Activated T-cell treated with anti-CD3 and anti-CD28 coated beads for 4 hours (primary cell): Measurements from ENCODE around the gene RIPOR2.

Source experiments
- DNase-seq: peaks from one replicate; pipeline ENCODE4 v3.0.0-alpha.2; 2020

The RIPOR2 gene

GRCh38 chr6:24874776-24875533 is 60.8 kb downstream of the RIPOR2 start:
- no peak for DNase-seq

- no peak for DNase-seq
Measured at GRCh38 chr6:24874128-24874527, 61.6 kb downstream of the RIPOR2 start.

GRCh38 chr6:24872779-24873178 is 63.0 kb downstream of the RIPOR2 start:
- no peak for DNase-seq

DNA sequence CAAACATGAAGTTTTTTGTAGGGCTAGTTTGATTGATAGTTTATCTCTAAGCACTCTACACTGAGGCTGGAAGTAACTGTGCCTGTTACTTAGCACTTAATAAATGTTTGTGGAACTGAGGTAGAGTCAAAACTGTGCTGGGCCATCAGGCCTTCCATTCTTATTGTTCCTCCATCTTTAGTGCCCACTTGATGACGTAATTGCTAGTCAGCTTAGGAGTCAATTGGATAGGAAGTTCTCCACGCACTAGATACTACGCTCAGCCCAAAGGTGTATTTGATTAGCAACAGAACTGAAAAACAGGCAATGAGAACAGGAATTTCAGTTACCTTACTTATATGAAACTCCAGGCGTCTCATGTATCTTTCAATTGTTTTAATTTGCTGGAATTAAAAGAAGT is 67.0 kb downstream of the RIPOR2 start:
- no peak for DNase-seq

- DNase-seq: no peak
Measured at GRCh38 chr6:24867104-24867703, 68.6 kb downstream of the RIPOR2 start.

DNA sequence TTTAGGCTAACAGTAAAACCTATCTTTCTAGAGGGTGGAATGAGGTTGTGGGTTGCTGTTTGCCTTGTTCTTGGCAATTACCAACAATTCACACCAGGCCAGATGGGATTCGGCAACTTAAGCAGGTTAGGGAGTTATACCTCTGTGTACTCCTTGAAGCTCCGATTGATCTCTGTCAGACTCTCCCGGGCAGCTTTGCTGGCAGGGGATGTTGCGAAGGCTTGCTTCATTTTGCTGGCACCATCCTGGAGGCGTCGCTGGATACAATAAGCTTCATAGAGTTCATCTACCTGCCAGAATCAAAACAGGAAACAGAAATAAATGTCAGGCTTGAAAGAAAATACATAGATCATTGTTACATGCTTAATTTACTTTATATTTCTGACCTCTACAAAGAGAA is 70.6 kb downstream of the RIPOR2 start:
- no peak for DNase-seq

DNA sequence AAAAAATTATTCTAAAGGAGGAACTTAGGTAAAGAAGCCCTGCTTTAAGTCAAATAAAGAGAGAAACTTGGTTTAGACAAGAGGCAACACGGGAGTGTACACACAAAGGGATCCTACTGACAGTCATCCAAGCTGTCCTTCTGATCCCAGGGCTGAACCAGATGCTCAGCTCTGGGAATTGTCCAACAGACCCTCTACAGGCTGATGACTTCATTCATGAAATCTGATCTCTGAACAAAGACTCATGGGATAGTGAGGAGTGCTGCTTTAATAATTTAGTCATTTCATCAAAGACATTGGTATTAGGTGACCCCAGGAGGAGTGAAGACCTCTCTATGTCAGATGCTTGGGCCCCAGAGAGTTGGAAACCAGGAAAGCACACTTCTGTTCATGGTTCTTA is 71.4 kb downstream of the RIPOR2 start:
- DNase-seq: no peak

DNA sequence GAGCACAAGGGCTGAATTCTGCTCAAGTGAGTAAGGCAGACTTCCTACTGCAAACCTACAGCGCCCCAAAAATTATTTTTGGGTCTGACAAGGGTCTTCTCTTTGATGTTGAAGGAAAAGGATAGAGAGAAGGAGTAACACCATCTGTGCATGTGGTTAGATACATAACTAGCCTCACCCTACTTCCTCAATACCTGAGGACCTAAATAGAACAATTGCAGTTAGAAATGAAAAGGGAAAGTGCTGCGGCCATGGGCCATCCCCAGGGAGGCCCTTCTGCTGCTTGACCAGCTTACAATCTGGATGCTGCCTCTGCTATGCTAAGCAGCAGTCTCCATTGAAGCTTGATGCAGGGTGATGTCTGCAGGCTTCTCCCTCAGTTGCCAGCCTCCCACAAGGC is 73.8 kb downstream of the RIPOR2 start:
- no peak for DNase-seq

DNA sequence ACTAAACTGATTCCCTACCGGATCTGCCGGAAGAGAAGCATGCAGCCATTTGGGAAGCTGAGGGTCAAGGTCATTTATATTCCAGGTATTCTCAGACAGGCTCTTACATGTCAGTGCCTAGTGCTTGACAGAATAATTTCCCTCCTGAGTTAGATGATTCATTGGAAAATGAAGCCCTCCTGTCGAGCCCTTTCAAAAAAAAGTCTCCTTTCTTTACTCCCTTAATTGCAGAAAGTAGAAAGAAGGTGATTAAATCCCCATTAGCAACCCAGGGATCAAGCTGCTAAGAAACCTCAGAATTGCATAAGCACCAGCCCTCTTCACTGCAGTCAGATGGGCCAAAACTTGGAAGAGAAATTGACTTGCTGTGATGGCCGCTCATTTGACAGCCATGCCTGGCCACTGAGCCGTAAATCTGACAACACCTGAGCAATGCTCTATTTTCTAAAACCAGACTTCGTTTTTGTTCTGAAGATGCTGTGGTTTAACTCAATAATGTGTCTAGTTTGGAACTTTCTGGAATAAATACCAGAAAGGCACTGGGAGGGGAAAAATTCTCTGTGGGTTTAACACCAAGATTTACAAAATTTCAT is 76.1 kb downstream of the RIPOR2 start:
- DNase-seq: no peak

GRCh38 chr6:24859132-24859531 is 76.6 kb downstream of the RIPOR2 start:
- DNase-seq: no peak

DNA sequence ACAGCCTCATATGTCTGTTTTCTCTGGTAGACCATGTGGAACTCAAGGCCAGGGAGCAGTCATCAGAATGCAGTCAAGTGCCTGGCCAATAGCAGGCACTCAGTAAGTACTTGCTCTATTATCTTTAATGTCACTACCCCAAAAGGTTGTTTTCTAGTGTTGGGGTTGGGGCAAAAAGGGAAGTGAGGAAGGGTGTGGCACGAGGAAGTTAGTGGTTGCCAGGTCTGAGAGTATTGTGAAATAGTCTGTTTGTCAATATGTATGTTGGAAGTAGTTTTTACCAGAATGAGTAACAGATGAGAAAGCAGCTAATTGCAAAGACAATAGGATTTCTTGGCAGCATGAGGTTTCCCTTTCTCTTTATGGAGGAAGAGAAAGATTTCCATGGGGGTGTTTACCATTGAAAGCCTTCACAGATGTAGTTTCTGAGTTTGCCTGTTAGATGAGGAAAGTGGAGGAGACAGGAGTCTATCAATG is 77.5 kb downstream of the RIPOR2 start:
- no peak for DNase-seq

GRCh38 chr6:24856901-24857670 is 78.7 kb downstream of the RIPOR2 start:
- DNase-seq: no peak

- DNase-seq: no peak
Measured at GRCh38 chr6:24856246-24856599, 79.5 kb downstream of the RIPOR2 start.

DNA sequence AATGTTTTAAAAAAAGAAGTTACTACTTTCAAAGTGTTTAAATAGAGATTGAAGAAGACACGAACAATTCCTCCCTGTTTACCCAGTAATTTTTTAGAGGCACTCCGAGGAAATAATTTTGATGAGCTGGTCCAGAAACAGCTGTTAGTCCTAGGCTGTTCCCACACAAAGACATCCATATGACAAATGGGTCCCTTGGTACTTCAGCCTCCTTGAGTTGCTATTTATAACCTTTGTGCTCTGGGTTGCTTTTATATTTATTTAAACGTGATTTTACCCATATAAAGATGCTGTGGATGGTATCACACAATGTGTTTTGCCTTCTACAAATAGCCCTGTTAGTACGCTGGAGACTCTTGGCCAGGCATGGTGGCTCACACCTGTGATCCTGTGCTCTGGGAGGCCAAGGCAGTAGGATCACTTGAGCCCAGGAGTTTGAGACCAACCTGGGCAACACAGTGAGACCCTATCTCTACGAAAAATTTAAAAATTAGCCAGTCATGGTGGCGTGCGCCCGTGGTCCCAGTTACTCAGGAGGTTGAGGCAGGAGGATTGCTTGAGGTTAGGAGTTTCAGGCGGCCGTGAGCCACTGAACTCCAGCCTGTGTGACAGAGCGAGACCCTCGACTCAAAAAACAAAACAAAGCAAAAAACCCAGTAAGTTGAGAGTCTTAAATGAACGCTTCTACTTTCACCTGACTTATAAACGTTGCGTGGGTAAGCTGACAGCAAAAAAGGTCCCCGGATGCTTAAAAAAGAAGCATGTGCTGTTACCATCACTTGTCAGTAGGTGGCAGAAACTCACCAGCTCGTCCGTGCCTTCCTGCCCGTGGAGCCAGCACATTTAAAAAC is 80.1 kb downstream of the RIPOR2 start:
- DNase-seq: peak; percentile 60

GRCh38 chr6:24854077-24854666 is 81.6 kb downstream of the RIPOR2 start:
- DNase-seq: no peak

- no peak for DNase-seq
Measured at GRCh38 chr6:24851086-24851485, 84.7 kb downstream of the RIPOR2 start.

DNA sequence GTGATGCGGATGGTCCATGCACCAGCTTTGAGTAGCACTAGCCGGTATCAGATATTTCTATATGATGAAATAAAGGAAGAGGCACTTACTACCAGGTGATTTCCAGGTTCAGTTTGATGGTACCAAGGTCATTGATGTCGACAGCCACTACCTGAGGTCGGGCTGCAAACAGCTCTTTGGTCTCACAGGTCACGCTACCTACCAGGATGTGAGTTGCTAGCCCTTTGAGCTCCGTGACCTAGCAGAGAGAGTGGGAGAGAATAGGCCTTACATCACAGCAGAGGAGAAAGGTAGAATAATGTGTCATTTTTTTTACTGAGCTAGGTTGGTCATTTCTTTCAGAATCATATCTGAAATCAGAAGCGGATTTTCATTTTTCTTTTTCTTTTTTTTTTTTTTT is 86.0 kb downstream of the RIPOR2 start:
- DNase-seq: no peak

- no peak for DNase-seq
Measured at GRCh38 chr6:24848461-24848860, 87.3 kb downstream of the RIPOR2 start.

DNA sequence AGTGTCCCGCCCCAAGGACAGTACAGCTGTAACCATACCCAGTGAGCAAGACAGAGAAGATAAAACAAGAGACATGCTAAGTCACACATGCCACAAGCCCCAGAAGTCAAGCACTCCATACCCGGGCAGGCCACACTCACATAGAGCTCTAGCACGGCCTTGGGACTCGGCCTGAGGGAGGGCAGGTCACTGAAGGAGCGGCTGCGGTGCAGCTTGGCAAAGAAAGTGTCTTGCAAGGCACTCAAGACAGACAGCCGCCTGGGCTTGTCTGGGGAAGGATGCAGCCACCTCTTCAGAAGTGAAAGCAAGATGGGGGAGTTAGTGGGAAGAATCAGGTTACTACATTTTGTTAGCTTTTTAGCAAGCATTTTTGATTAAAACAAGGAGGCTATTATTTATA is 88.4 kb downstream of the RIPOR2 start:
- no peak for DNase-seq

- no peak for DNase-seq
Measured at GRCh38 chr6:24845578-24845977, 90.2 kb downstream of the RIPOR2 start.

DNA sequence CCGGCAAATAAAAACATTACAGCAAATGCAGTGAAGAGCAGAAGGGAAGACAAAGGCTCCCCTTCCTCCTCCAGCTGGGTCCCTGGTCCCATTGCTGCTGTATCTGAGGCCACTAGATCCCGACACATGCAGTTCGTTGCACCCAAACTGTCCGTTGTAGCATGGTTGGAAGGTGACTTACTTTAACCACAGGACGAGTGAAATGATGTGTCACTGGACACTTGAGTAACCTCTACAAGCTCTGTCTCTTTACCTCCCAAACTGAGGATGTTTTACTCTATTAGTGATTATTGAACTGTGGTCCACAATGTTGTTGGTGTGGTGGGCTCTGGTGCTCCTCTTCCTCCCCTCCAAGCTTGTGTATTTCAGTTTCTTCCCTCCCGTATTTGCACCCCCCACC is 90.9 kb downstream of the RIPOR2 start:
- DNase-seq: no peak

DNA sequence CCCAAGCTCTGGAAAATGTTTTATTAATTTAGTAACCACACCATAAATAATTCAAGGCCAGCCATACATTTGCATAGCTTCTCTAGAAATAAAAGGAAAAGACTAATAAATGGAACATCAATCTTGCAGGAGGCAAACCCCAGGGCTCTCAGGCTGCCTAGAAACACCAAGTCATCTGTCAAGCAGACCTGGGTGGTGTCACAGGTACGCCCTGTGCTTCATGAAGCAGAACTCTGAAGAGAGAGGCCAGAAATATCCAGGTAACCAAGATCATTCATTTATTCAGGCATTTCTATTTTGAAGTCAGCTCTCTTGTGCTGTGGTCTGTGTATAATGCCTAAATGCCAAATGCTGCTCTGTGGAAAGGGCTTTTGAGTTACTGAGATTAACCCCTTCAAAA is 91.7 kb downstream of the RIPOR2 start:
- DNase-seq: no peak
